ENCODE measurements around the gene FILIP1L.

- no peak for TF ChIP-seq CTCF (conservative IDR thresholded peaks at IDR 0.05; ENCODE audit: low read length)
- no peak for TF ChIP-seq EZH2phosphoT487 (IDR thresholded peaks at IDR 0.05; ENCODE audit: borderline replicate concordance, low read depth, low read length)
Observed at GRCh38 chr3:99920481-99921376, 193.6 kb downstream of the FILIP1L start.
